Urothelium cell line (cell line): Measurements from ENCODE around the gene ABTB2.
A peak's percentile ranks its signal among the peaks of the same experiment; 100 is the strongest.

Source experiments
- DNase-seq: peaks from one replicate; pipeline ENCODE4 v3.0.0; 2011; ENCODE audit warnings: low spot score, mixed read lengths
- FAIRE-seq: peaks from 2 replicates; lab custom pipeline; 2011; peaks lifted over from hg19 to GRCh38; lab: Jason Lieb, UNC

ABTB2 gene

GRCh38 chr11:34344410-34344767 is 13.4 kb downstream of the ABTB2 start:
- FAIRE-seq (no peak), DNase-seq (peak; percentile 36)

GRCh38 chr11:34343686-34344085 is 14.1 kb downstream of the ABTB2 start:
- no peak for DNase-seq

GRCh38 chr11:34343153-34343552 is 14.7 kb downstream of the ABTB2 start:
- FAIRE-seq, result peak; percentile 23
- DNase-seq, result peak; percentile 79

More at GRCh38 chr11:34343686-34344085, 14.1 kb downstream of the ABTB2 start:
- FAIRE-seq, result no peak

- no peak for DNase-seq
- FAIRE-seq, result no peak
Measured at GRCh38 chr11:34341931-34342533, 15.8 kb downstream of the ABTB2 start.

GRCh38 chr11:34341096-34341495 is 16.7 kb downstream of the ABTB2 start:
- no peak for FAIRE-seq
- no peak for DNase-seq

- FAIRE-seq (no peak), DNase-seq (no peak)
Measured at GRCh38 chr11:34340653-34341052, 17.2 kb downstream of the ABTB2 start.

- no peak for FAIRE-seq
- no peak for DNase-seq
Measured at GRCh38 chr11:34339149-34340064, 18.4 kb downstream of the ABTB2 start.

GRCh38 chr11:34337016-34337415 is 20.8 kb downstream of the ABTB2 start:
- FAIRE-seq (no peak), DNase-seq (no peak)

- DNase-seq (no peak), FAIRE-seq (no peak)
Measured at GRCh38 chr11:34335801-34336200, 22.0 kb downstream of the ABTB2 start.

- FAIRE-seq (no peak), DNase-seq (no peak)
Measured at GRCh38 chr11:34335331-34335730, 22.5 kb downstream of the ABTB2 start.

GRCh38 chr11:34333787-34334186 is 24.0 kb downstream of the ABTB2 start:
- no peak for DNase-seq
- FAIRE-seq, result no peak

GRCh38 chr11:34332524-34332923 is 25.3 kb downstream of the ABTB2 start:
- no peak for FAIRE-seq
- no peak for DNase-seq

- no peak for DNase-seq
- no peak for FAIRE-seq
Measured at GRCh38 chr11:34331736-34332135, 26.1 kb downstream of the ABTB2 start.

GRCh38 chr11:34331329-34331728 is 26.5 kb downstream of the ABTB2 start:
- FAIRE-seq, result no peak
- DNase-seq, result peak; percentile 42

GRCh38 chr11:34330653-34331052 is 27.2 kb downstream of the ABTB2 start:
- DNase-seq, result no peak
- FAIRE-seq, result no peak

- FAIRE-seq (no peak), DNase-seq (no peak)
Measured at GRCh38 chr11:34329876-34330275, 27.9 kb downstream of the ABTB2 start.

GRCh38 chr11:34328632-34328910 is 29.2 kb downstream of the ABTB2 start:
- DNase-seq, result no peak

GRCh38 chr11:34327804-34328631 is 29.8 kb downstream of the ABTB2 start:
- DNase-seq, result no peak
- FAIRE-seq, result no peak

More at GRCh38 chr11:34328632-34328910, 29.2 kb downstream of the ABTB2 start:
- FAIRE-seq, result no peak

GRCh38 chr11:34324466-34324865 is 33.3 kb downstream of the ABTB2 start:
- FAIRE-seq (no peak), DNase-seq (no peak)

- FAIRE-seq (no peak), DNase-seq (no peak)
Measured at GRCh38 chr11:34323601-34324000, 34.2 kb downstream of the ABTB2 start.
